C4-2B (cell line): ENCODE data around the gene NASP.

Experiments used
- ZFX ChIP-seq: fragments of 450-650 bp; IDR thresholded peaks from 2 replicates; pipeline ENCODE4 v1.6.1; 2017
- TF ChIP-seq, protein P1 (sequence below): fragments of 450-650 bp; conservative IDR thresholded peaks from 2 replicates; pipeline ENCODE4 v1.5.1; 2017; ENCODE audit warnings: mild to moderate bottlenecking

DNA sequence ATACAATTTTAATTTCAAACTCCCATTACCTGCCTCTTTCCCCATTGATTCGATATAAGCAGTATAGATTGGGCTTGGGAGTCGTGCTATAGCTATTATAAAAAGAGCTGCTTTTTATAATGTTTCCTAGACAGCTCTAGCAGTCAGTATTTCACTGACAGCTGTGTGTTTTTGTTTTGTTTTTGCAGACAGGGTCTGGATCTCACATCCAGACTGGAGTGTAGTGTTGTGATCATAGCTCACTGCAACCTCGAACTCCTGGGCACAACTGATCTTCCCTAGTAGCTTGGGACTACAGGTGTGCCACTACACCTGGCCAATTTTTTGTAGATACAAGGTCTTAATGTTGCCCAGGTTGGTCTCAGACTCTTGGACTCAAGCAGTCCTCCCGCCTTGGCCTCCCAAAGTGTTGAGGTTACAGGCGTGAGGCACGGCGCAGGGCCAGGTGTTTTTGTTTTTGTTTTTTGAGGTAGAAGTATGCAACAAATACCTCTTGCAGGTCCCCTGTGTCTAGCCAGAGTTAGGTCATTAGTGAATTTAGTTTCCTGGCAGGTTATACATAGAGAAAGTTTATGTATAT is 1.7 kb downstream of the NASP start:
- TF ChIP-seq, protein P1, sequence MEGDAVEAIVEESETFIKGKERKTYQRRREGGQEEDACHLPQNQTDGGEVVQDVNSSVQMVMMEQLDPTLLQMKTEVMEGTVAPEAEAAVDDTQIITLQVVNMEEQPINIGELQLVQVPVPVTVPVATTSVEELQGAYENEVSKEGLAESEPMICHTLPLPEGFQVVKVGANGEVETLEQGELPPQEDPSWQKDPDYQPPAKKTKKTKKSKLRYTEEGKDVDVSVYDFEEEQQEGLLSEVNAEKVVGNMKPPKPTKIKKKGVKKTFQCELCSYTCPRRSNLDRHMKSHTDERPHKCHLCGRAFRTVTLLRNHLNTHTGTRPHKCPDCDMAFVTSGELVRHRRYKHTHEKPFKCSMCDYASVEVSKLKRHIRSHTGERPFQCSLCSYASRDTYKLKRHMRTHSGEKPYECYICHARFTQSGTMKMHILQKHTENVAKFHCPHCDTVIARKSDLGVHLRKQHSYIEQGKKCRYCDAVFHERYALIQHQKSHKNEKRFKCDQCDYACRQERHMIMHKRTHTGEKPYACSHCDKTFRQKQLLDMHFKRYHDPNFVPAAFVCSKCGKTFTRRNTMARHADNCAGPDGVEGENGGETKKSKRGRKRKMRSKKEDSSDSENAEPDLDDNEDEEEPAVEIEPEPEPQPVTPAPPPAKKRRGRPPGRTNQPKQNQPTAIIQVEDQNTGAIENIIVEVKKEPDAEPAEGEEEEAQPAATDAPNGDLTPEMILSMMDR: no peak
- TF ChIP-seq ZFX: no peak
